Ovary (tissue), 9 donors: ENCODE results near the gene GSTO2. TPM values are rescaled to one million over a fixed set of nuclear protein-coding genes. Genes with fewer than 3 reads are reported as not detected.

Experiments used
- DNase-seq, 5 donors: peaks; one replicate each; pipeline ENCODE4 v3.0.0-alpha.2; 2019 to 2020
- H3K27ac ChIP-seq, 2 donors: fragments of 200-600 bp; one replicate each; pipeline versions ENCODE4 v1.5.1 to v1.8.0; 2019 to 2022
- H3K27me3 ChIP-seq: fragments of 200-600 bp; one replicate; pipeline ENCODE4 v1.8.0; 2022
- H3K36me3 ChIP-seq: fragments of 200-600 bp; sonication (generic); one replicate; pipeline ENCODE4 v1.5.1; 2019
- H3K4me1 ChIP-seq: one replicate; pipeline ENCODE4 v1.8.1; 2013; ENCODE audit warnings: mild to moderate bottlenecking, moderate library complexity; ENCODE audit not compliant: insufficient read depth
- H3K4me3 ChIP-seq: fragments of 200-600 bp; sonication (generic); one replicate; pipeline ENCODE4 v1.5.1; 2017
- H3K9me3 ChIP-seq, 2 donors: fragments of 200-600 bp in 1 of 2; sonication (generic) in 1 of 2; one replicate each; pipeline versions ENCODE4 v1.5.1 to v1.8.1; 2013 to 2019; ENCODE audit warnings: mild to moderate bottlenecking in 1 of 2, moderate library complexity in 1 of 2
- EP300 ChIP-seq: sonication (generic); formaldehyde crosslinking; IDR thresholded peaks from one replicate; pipeline ENCODE4 v1.6.1; 2017; ENCODE audit warnings: antibody characterized with exemption
- POLR2A ChIP-seq: fragments of 450-650 bp; IDR thresholded peaks from one replicate; pipeline ENCODE4 v1.6.1; 2017; ENCODE audit warnings: antibody characterized with exemption, mild to moderate bottlenecking, moderate library complexity
- WGBS, 3 donors: extraction: QIAGEN DNeasy Blood & Tissue Kit in 1 of 3; methylation state at CpG; one replicate each; pipeline versions ENCODE4 v1.1.5 to v1.1.7; 2013 to 2017; 5-methylcytosine and 5-hydroxymethylcytosine counted together
- intact Hi-C, 4 donors: fragments of 100-400 bp; cut with DNase I; formaldehyde crosslinking; loops; one replicate each; pipeline versions ENCODE4 v1.11.0 to v1.15.1; 2022 to 2023
- microRNA-seq, 3 donors: library from miRNA; unstranded; fragments of <30 nt; microRNA quantifications; one replicate each; pipeline versions ENCODE4 to v1.2.0, GENCODE V29; 2019 to 2020
- polyA plus RNA-seq, 2 donors: library from polyadenylated mRNA; stranded (reverse); fragments of 200-250 nt in 1 of 2; fragments of 350-450 nt in 1 of 2; fragmentation: Illumina TruSeq in 1 of 2; extraction: RNeasy Lipid Tissue Mini Kit (QIAGEN cat#74804) in 1 of 2; gene quantifications; one replicate each; pipeline ENCODE4 v1.2.3, GENCODE V29; 2013 to 2014
- small RNA-seq: library from RNA; depleted of rRNA; stranded (forward); fragments of <200 nt; gene quantifications from one replicate; pipeline ENCODE3, GENCODE V24; 2016
- total RNA-seq, 7 donors: library from RNA; depleted of rRNA in 2 of 7; stranded (reverse); fragments of >200 nt in 2 of 7; fragmentation: NEBNext Ultra II Directional in 3 of 7; extraction: Animal tissue kit (Norgen Biotek cat#: 25700) in 3 of 7; gene quantifications; one replicate each; pipeline versions ENCODE4 v1.1.0 to v1.2.4, GENCODE V29; 2016 to 2023
- TF ChIP-seq, protein P1 (sequence below), 3 donors: fragments of 450-650 bp in 2 of 3; fragments of 200-600 bp in 1 of 3; IDR thresholded peaks; one replicate each; pipeline versions ENCODE4 v1.5.1 to v1.8.0; 2016 to 2022; ENCODE audit warnings: antibody characterized with exemption in 3 of 3, mild to moderate bottlenecking in 1 of 3
- donor health status: DM: no; HTN: no; CAD: no; lungs with moderate emphysema.
- donor health status: DM: no; HTN: no; CAD: no.
- donor health status: Bipolar disorder and iron deficiency.
- donor health status: DM: yes; HTN: yes; CAD: no.
- donor health status: DM: no; HTN: no; CAD: no.
- donor health status: DM: yes; HTN: yes; CAD: no.

The GSTO2 gene
- total and polyA plus RNA-seq, 9 donors = 3.7 to 19.0 (median 12.3) TPM

DNA sequence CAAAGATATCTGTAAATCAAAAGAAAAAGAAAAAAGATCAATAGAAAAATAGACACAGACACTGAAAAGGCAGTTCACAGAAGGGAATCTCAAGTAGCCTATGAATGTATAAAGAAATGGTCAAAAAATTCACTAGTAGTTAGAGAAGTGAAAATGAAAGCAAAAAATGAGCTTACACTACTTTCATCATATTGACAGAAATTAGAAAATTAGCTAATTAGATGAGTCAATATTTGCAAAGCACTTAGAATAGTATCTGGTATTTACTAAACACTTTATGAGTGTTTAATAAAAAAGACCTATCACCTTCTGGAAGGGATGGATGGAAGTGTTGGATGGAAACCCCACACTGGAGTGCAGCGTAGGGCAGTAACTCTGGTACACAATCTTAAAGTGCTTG is 82.9 kb downstream of the GSTO2 start:
- TF ChIP-seq EP300 = no peak
- TF ChIP-seq, protein P1, sequence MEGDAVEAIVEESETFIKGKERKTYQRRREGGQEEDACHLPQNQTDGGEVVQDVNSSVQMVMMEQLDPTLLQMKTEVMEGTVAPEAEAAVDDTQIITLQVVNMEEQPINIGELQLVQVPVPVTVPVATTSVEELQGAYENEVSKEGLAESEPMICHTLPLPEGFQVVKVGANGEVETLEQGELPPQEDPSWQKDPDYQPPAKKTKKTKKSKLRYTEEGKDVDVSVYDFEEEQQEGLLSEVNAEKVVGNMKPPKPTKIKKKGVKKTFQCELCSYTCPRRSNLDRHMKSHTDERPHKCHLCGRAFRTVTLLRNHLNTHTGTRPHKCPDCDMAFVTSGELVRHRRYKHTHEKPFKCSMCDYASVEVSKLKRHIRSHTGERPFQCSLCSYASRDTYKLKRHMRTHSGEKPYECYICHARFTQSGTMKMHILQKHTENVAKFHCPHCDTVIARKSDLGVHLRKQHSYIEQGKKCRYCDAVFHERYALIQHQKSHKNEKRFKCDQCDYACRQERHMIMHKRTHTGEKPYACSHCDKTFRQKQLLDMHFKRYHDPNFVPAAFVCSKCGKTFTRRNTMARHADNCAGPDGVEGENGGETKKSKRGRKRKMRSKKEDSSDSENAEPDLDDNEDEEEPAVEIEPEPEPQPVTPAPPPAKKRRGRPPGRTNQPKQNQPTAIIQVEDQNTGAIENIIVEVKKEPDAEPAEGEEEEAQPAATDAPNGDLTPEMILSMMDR (IDR thresholded peaks at IDR 0.05) = no peak
- TF ChIP-seq POLR2A = no peak
- no peak overlapping the region for H3K4me3 ChIP-seq
- no peaks in the 10 kb centered on the region for H3K9me3 ChIP-seq
- no peak overlapping the region for H3K27ac ChIP-seq
- intact Hi-C loops = loop anchor here in 2 of 4 donors (2.0 to 5.0 kb wide), 2 partner anchors 45 to 61 kb away; no protein-coding TSS in a partner anchor
- no peaks in the 10 kb centered on the region for H3K4me1 ChIP-seq
- no peaks in the 10 kb centered on the region for H3K27me3 ChIP-seq
- H3K36me3 ChIP-seq = no peaks in the 10 kb centered on the region
- DNase-seq = no peak
- 89 to 95% (median 91%) methylated on average over 1 of the region's 1 CpG for WGBS, 3 donors

- TF ChIP-seq, protein P1 (IDR thresholded peaks at IDR 0.05) = peak; percentile 49 to 93 (median 82)
- TF ChIP-seq POLR2A = peak; percentile 6
- no peak for TF ChIP-seq EP300
- peak; percentile 95 to 98 (median 97) for DNase-seq
- Histone ChIP-seq H3K4me1 (no peaks in the 10 kb centered on the region), H3K27ac (peak within 1 kb of the TSS in 1 of 2 donors; percentile 4), H3K36me3 (no peaks in the 10 kb centered on the region), H3K9me3 (no peaks in the 10 kb centered on the region), H3K4me3 (peak within 1 kb of the TSS; percentile 28), H3K27me3 (no peaks in the 10 kb centered on the region)
- whole genome bisulfite sequencing, 3 donors = 2 to 3% (median 3%) methylated on average over 43 of the region's 43 CpGs
- intact Hi-C loops = loop anchor here in 1 of 4 donors (5.0 kb wide), 1 partner anchor 46 kb away; no protein-coding TSS in a partner anchor
Measured at GRCh38 chr10:104353325-104354048, 84.5 kb downstream of the GSTO2 start, which contains the start of gene CFAP58. Gene CFAP58 (plus strand): TSS chr10:104353833. CDS start chr10:104353898, 65 bp downstream.

Small RNAs within 50 kb of the gene (microRNA-seq; reads per million reads assigned to microRNA genes)
- 0 reads per million in 3 donors for gene MIR4482

Small RNAs within 50 kb of the gene (small RNA-seq; reads per million reads assigned to genes)
- gene MIR4482 = 0.20 reads per million

Other genes with a start within 250 kb of the GSTO2 start
- gene COL17A1, start 183.3 kb upstream of the GSTO2 start, total RNA-seq = under 1 TPM in 5 of 7 donors, not detected in 2; 0.23 to 0.90 (median 0.46) TPM
- gene COL17A1, start 183.3 kb upstream of the GSTO2 start, polyA plus RNA-seq = under 1 TPM; 0.17 to 0.67 TPM
- 10 to 100 TPM in 2 of 7 donors, 1 to 10 TPM in 5; 6.0 to 12.0 (median 7.9) TPM for gene SFR1, start 147.0 kb upstream of the GSTO2 start, total RNA-seq
- gene SFR1, start 147.0 kb upstream of the GSTO2 start, polyA plus RNA-seq = 10 to 100 TPM in 1 of 2 donors, 1 to 10 TPM in 1; 5.6 to 10.9 TPM
- 10 to 100 TPM in 1 of 7 donors, 1 to 10 TPM in 6; 1.5 to 58.6 (median 3.2) TPM for gene CFAP43, start 36.8 kb upstream of the GSTO2 start, total RNA-seq
- 1 to 10 TPM; 1.1 to 1.6 TPM for gene CFAP43, start 36.8 kb upstream of the GSTO2 start, polyA plus RNA-seq
- gene GSTO1, start 14.3 kb upstream of the GSTO2 start, total RNA-seq = 100 to 1,000 TPM in 1 of 7 donors, 10 to 100 TPM in 6; 58.7 to 110 (median 86.9) TPM
- gene GSTO1, start 14.3 kb upstream of the GSTO2 start, polyA plus RNA-seq = 100 to 1,000 TPM in 1 of 2 donors, 10 to 100 TPM in 1; 91.0 to 125 TPM
- 10 to 100 TPM; 15.7 to 38.1 (median 29.2) TPM for gene ITPRIP, start 69.3 kb downstream of the GSTO2 start, total RNA-seq
- 10 to 100 TPM; 10.1 to 16.2 TPM for gene ITPRIP, start 69.3 kb downstream of the GSTO2 start, polyA plus RNA-seq
- 1 to 10 TPM in 2 of 7 donors, under 1 TPM in 5; 0.17 to 7.9 (median 0.60) TPM for gene CFAP58, start 84.6 kb downstream of the GSTO2 start, total RNA-seq
- 1 to 10 TPM in 1 of 2 donors, under 1 TPM in 1; 0.25 to 1.0 TPM for gene CFAP58, start 84.6 kb downstream of the GSTO2 start, polyA plus RNA-seq